Common myeloid progenitor, CD34-positive (primary cell): ENCODE measurements around the gene ACTN3.
"Not testable (repeated sequence)": the region's sequence is repeated elsewhere in the genome, so short reads cannot be mapped to it uniquely, and the experiment has no call there.

Experiments used
- CTCF ChIA-PET: fragments of 350-600 bp; sonication (Branson Sonifier 250); formaldehyde crosslinking; loops from one replicate; lab custom pipeline; 2021; ENCODE audit warnings: antibody characterized with exemption; lab: Charles Lee
- POLR2A ChIA-PET: fragments of 350-600 bp; sonication (Branson Sonifier 250); formaldehyde crosslinking; loops from one replicate; lab custom pipeline; 2021; ENCODE audit warnings: antibody characterized with exemption; lab: Charles Lee
- DNase-seq, 3 donors: peaks; one replicate each; pipeline versions ENCODE4 v3.0.0 to v3.0.0-alpha.2; 2013
- H3K27ac ChIP-seq, 2 experiments: 1 replicate in 1 of 2; 2 replicates in 1 of 2; pipeline ENCODE4 v1.7.0; 2013; ENCODE audit warnings: inconsistent platforms in 2 of 2, low read length in 2 of 2, mild to moderate bottlenecking in 2 of 2, low read depth in 1 of 2, moderate library complexity in 1 of 2; ENCODE audit not compliant: severe bottlenecking in 2 of 2, insufficient read depth in 1 of 2, poor library complexity in 1 of 2
- H3K27me3 ChIP-seq, 5 experiments: replicated peaks in 2 of 5; 1 replicate in 3 of 5; 2 replicates in 2 of 5; pipeline versions ENCODE4 v1.6.1 to v1.7.0; 2013; ENCODE audit warnings: low read length in 4 of 5, mild to moderate bottlenecking in 2 of 5, moderate library complexity in 2 of 5, inconsistent platforms in 1 of 5; ENCODE audit not compliant: insufficient read depth in 5 of 5, control insufficient read depth in 4 of 5
- H3K36me3 ChIP-seq, 4 experiments: 1 replicate in 2 of 4; 2 replicates in 2 of 4; pipeline versions ENCODE4 v1.6.1 to v1.7.0; 2013; ENCODE audit warnings: low read length in 3 of 4, control low read depth in 1 of 4, mild to moderate bottlenecking in 1 of 4; ENCODE audit not compliant: control insufficient read depth in 4 of 4, insufficient read depth in 4 of 4
- H3K4me1 ChIP-seq, 4 experiments: 1 replicate in 3 of 4; 2 replicates in 1 of 4; pipeline versions ENCODE4 v1.6.1 to v1.7.1; 2013; ENCODE audit warnings: low read length in 3 of 4, mild to moderate bottlenecking in 3 of 4, control low read depth in 1 of 4, inconsistent platforms in 1 of 4, moderate library complexity in 1 of 4; ENCODE audit not compliant: control insufficient read depth in 4 of 4, insufficient read depth in 4 of 4; ENCODE audit errors: control extremely low read depth in 1 of 4
- H3K4me3 ChIP-seq, 7 experiments: 1 replicate in 4 of 7; 2 replicates in 3 of 7; pipeline versions ENCODE4 v1.5.1 to v1.7.0; 2013; ENCODE audit warnings: mild to moderate bottlenecking in 7 of 7, low read length in 6 of 7, moderate library complexity in 6 of 7, inconsistent platforms in 2 of 7, low read depth in 2 of 7, control low read depth in 1 of 7; ENCODE audit not compliant: insufficient read depth in 4 of 7, control insufficient read depth in 1 of 7; ENCODE audit errors: extremely low read depth in 1 of 7
- H3K9me3 ChIP-seq, 5 experiments: 1 replicate in 4 of 5; 2 replicates in 1 of 5; pipeline versions ENCODE4 v1.6.1 to v1.7.1; 2013; ENCODE audit warnings: low read length in 4 of 5, mild to moderate bottlenecking in 2 of 5, inconsistent platforms in 1 of 5, low read depth in 1 of 5, moderate library complexity in 1 of 5; ENCODE audit not compliant: control insufficient read depth in 4 of 5, insufficient read depth in 2 of 5; ENCODE audit errors: control extremely low read depth in 1 of 5
- WGBS: methylation state at CpG from one replicate; pipeline ENCODE4 v1.1.5; 2013; ENCODE audit not compliant: insufficient coverage; 5-methylcytosine and 5-hydroxymethylcytosine counted together

The ACTN3 gene

DNA sequence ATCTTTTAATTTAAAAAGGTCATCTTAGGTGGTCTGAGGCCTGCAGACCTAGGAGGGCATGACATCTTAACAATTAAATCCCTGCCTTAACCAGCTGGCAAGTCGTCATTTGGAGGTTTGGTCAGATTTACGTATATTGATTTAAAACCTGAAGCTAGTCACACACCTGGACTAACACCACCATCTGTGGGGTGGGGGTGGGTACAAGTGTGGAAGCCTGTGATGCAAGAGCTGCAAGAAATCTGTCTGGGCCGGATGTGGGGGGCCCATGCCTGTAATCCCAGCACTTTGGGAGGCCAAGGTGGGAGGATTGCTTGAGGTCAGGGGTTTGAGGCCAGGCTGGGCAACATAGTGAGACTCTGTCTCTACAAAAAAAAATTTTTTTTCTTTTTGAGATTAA lies 34.6 kb downstream of the ACTN3 start:
- DNase-seq = no peak
- POLR2A ChIA-PET = no interaction called here
- H3K27me3 ChIP-seq = no peaks in the 10 kb centered on the region
- H3K4me1 ChIP-seq = peaks cover 0 to 3% (median 0%) of the 10 kb centered on the region in 4 experiments
- no peak overlapping the region for H3K27ac ChIP-seq
- no peak overlapping the region for H3K4me3 ChIP-seq
- H3K36me3 ChIP-seq = no peaks in the 10 kb centered on the region
- WGBS = 100% methylated on average over 1 of the region's 3 CpGs
- peaks cover 0 to 6% (median 3%) of the 10 kb centered on the region in 5 experiments for H3K9me3 ChIP-seq
- CTCF ChIA-PET = interaction anchor here (0.8 to 6.3 kb wide), 10 partner anchors 8 to 535 kb away, joined by 3 to 55 read pairs (median 3); partner anchors contain the start of genes CCDC87, CCS, CTSF and RBM4

DNA sequence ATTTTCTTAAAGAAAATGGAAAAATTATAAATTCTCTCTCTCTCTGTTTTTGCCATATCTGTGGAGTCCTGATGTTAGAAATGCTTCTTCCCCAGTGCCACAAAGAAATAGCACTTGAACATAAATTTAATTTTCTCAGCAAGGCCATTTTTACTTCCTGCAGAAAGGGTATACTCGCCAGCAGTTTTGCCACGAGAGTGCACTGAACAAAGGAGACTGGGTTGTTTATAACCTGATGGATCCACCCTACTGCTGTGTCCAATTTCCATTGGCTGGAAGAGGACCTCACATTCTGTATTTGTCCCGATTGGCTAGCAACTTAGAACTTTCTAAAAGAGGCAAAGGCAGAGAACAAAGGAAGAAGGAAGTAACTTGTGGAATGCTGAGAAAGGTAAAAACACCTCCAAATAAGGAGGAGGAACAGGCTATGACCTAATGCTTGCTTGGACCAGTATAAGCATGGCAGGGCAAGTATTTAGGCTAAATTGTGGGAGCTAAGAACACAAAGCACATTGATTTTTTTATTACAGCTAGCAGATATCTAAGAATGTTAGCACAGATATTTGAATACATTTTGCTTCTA lies 36.0 kb downstream of the ACTN3 start:
- H3K9me3 ChIP-seq, H3K27me3 ChIP-seq, POLR2A ChIA-PET, H3K36me3 ChIP-seq, H3K4me3 ChIP-seq, H3K4me1 ChIP-seq, H3K27ac ChIP-seq, DNase-seq: not testable (repeated sequence)
- WGBS = 100% methylated on average over 3 of the region's 3 CpGs
- CTCF ChIA-PET = interaction anchor here (2.0 kb wide), 1 partner anchor 95 kb away, joined by 8 read pairs; the partner anchor contains the start of gene RBM4B

DNA sequence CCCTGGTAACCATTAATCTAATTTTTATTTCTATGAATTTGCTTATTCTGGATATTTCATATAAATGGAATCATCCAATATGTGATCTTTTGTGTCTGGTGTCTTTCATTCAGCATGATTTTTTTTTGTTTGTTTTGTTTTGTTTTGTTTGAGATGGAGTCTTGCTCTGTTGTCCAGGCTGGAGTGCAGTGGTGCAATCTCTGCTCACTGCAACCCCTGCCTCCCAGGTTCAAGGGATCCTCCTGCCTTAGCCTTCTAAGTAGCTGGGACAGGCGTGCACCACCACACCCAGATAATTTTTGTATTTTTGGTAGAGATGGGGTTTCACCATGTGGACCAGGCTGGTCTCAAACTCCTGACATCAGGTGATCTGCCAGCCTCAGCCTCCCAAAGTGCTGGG lies 38.7 kb downstream of the ACTN3 start:
- DNase-seq, H3K36me3 ChIP-seq, H3K27ac ChIP-seq, H3K4me3 ChIP-seq, H3K9me3 ChIP-seq, H3K27me3 ChIP-seq, POLR2A ChIA-PET, H3K4me1 ChIP-seq: not testable (repeated sequence)
- CTCF ChIA-PET = interaction anchor here (1.6 kb wide), 1 partner anchor 10 kb away, joined by 5 read pairs; no protein-coding TSS in a partner anchor
- no CpG with 5 or more reads among the region's 1 CpG for WGBS

DNA sequence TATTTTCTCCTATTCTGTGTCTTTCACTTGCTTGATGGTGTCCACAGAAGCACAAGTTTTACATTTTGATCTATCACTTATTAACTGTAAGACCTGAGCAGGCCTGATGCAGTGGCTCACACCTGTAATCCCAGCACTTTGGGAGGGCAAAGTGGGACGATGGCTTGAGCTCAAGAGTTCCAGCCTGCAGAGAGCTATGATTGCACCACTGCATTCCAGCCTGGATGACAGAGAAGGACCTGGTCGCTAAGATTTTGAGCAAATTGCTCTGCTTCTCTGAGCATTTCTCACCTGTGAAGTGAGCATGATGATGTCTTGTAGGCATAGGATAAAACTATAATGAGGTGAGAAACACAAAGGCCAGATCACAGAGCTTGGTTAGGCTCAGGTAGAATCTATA lies 39.4 kb downstream of the ACTN3 start:
- WGBS = 51% methylated on average over 2 of the region's 2 CpGs

GRCh38 chr11:66589315-66589714 lies 42.6 kb downstream of the ACTN3 start:
- CTCF ChIA-PET = interaction anchor here (5.7 kb wide), 1 partner anchor 10 kb away, joined by 55 read pairs; no protein-coding TSS in a partner anchor
- POLR2A ChIA-PET = interaction anchor here (0.6 kb wide), 1 partner anchor 368 kb away, joined by 4 read pairs; no protein-coding TSS in a partner anchor

More for the DNA sequence above, 39.4 kb downstream of the ACTN3 start:
- DNase-seq = no peak
- Histone ChIP-seq H3K9me3 (peaks cover 0 to 6% (median 3%) of the 10 kb centered on the region in 5 experiments), H3K4me1 (no peaks in the 10 kb centered on the region), H3K36me3 (no peaks in the 10 kb centered on the region), H3K27ac (no peak overlapping the region), H3K27me3 (no peaks in the 10 kb centered on the region), H3K4me3 (no peak overlapping the region)
- ChIA-PET POLR2A (no interaction called here), CTCF (interaction anchor here (1.6 kb wide), 1 partner anchor 9 kb away, joined by 5 read pairs; no protein-coding TSS in a partner anchor)

GRCh38 chr11:66589996-66590675 lies 43.4 kb downstream of the ACTN3 start:
- H3K4me1 ChIP-seq = peaks cover 8 to 28% (median 25%) of the 10 kb centered on the region in 4 experiments
- POLR2A ChIA-PET = interaction anchor here (0.7 kb wide), 1 partner anchor 56 kb away, joined by 3 read pairs; no protein-coding TSS in a partner anchor
- no peak for DNase-seq
- H3K36me3 ChIP-seq = no peaks in the 10 kb centered on the region
- H3K27me3 ChIP-seq = no peaks in the 10 kb centered on the region
- H3K9me3 ChIP-seq = no peaks in the 10 kb centered on the region
- H3K4me3 ChIP-seq = no peak overlapping the region
- 100% methylated on average over 2 of the region's 7 CpGs for WGBS
- no peak overlapping the region for H3K27ac ChIP-seq
- CTCF ChIA-PET = interaction anchor here (1.1 to 5.7 kb wide), 5 partner anchors 11 to 89 kb away, joined by 3 to 55 read pairs (median 6); partner anchors contain the start of gene RBM4

More at GRCh38 chr11:66589315-66589714, 42.6 kb downstream of the ACTN3 start:
- H3K36me3 ChIP-seq, H3K4me3 ChIP-seq, H3K27me3 ChIP-seq, H3K27ac ChIP-seq, H3K9me3 ChIP-seq, DNase-seq: not testable (repeated sequence)
- H3K4me1 ChIP-seq = peaks cover 4 to 20% (median 17%) of the 10 kb centered on the region in 4 experiments
- WGBS = no CpG with 5 or more reads among the region's 2 CpGs
